ENCODE results near the gene NBAS.

GRCh38 chr2:15520346-15520745, 40.8 kb downstream of the NBAS start:
- TF ChIP-seq, protein P1, sequence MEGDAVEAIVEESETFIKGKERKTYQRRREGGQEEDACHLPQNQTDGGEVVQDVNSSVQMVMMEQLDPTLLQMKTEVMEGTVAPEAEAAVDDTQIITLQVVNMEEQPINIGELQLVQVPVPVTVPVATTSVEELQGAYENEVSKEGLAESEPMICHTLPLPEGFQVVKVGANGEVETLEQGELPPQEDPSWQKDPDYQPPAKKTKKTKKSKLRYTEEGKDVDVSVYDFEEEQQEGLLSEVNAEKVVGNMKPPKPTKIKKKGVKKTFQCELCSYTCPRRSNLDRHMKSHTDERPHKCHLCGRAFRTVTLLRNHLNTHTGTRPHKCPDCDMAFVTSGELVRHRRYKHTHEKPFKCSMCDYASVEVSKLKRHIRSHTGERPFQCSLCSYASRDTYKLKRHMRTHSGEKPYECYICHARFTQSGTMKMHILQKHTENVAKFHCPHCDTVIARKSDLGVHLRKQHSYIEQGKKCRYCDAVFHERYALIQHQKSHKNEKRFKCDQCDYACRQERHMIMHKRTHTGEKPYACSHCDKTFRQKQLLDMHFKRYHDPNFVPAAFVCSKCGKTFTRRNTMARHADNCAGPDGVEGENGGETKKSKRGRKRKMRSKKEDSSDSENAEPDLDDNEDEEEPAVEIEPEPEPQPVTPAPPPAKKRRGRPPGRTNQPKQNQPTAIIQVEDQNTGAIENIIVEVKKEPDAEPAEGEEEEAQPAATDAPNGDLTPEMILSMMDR (IDR thresholded peaks at IDR 0.05; ENCODE audit: low read length), result no peak
- no peak for TF ChIP-seq EZH2 (IDR thresholded peaks at IDR 0.05; ENCODE audit: borderline replicate concordance, low read length)

All from OCI-LY1 (cell line).